Measurements from ENCODE around the gene LTBP4.
"Not testable (repeated sequence)": the region's sequence is repeated elsewhere in the genome, so short reads cannot be mapped to it uniquely, and the experiment has no call there.

LTBP4 gene

GRCh38 chr19:40616941-40617340 is 15.8 kb downstream of the LTBP4 start:
- Histone ChIP-seq H3K9me3 (ENCODE audit: low read length) (no peaks in the 10 kb centered on the region), H3K4me1 (ENCODE audit: insufficient read depth, low read length) (no peaks in the 10 kb centered on the region), H3K27ac (ENCODE audit: low read depth, low read length) (no peak overlapping the region), H3K27me3 (ENCODE audit: control insufficient read depth in 1 of 2, insufficient read depth in 2 of 2, low read length in 2 of 2) (peaks cover 15 to 27% of the 10 kb centered on the region in 2 donors), H3K36me3 (ENCODE audit: insufficient read depth, low read length) (peaks cover 20% of the 10 kb centered on the region), H3K4me3 (ENCODE audit: low read depth in 1 of 2, low read length in 2 of 2) (no peak overlapping the region), H3K9ac (ENCODE audit: low read length) (no peak overlapping the region)

- peaks cover 15 to 27% of the 10 kb centered on the region in 2 donors for H3K27me3 ChIP-seq (ENCODE audit: control insufficient read depth in 1 of 2, insufficient read depth in 2 of 2, low read length in 2 of 2)
- H3K4me1 ChIP-seq (ENCODE audit: insufficient read depth, low read length) = no peaks in the 10 kb centered on the region
- peaks cover 20% of the 10 kb centered on the region for H3K36me3 ChIP-seq (ENCODE audit: insufficient read depth, low read length)
- H3K9ac ChIP-seq (ENCODE audit: low read length) = no peak overlapping the region
- H3K27ac ChIP-seq (ENCODE audit: low read depth, low read length) = no peak overlapping the region
- H3K4me3 ChIP-seq (ENCODE audit: low read depth in 1 of 2, low read length in 2 of 2) = no peak overlapping the region
- H3K9me3 ChIP-seq (ENCODE audit: low read length) = no peaks in the 10 kb centered on the region
Observed at GRCh38 chr19:40617961-40618360, 16.8 kb downstream of the LTBP4 start.

- Histone ChIP-seq H3K4me3 (ENCODE audit: low read depth in 1 of 2, low read length in 2 of 2) (no peak overlapping the region), H3K27ac (ENCODE audit: low read depth, low read length) (no peak overlapping the region), H3K36me3 (ENCODE audit: insufficient read depth, low read length) (peaks cover 20% of the 10 kb centered on the region), H3K27me3 (ENCODE audit: control insufficient read depth in 1 of 2, insufficient read depth in 2 of 2, low read length in 2 of 2) (peaks cover 6 to 12% of the 10 kb centered on the region in 2 donors), H3K9me3 (ENCODE audit: low read length) (no peaks in the 10 kb centered on the region), H3K9ac (ENCODE audit: low read length) (no peak overlapping the region), H3K4me1 (ENCODE audit: insufficient read depth, low read length) (no peaks in the 10 kb centered on the region)
Observed at GRCh38 chr19:40619333-40620160, 18.4 kb downstream of the LTBP4 start.

- no peak overlapping the region for H3K4me3 ChIP-seq (ENCODE audit: low read depth in 1 of 2, low read length in 2 of 2)
- no peak overlapping the region for H3K9ac ChIP-seq (ENCODE audit: low read length)
- no peak overlapping the region for H3K27ac ChIP-seq (ENCODE audit: low read depth, low read length)
- peaks cover 20% of the 10 kb centered on the region for H3K36me3 ChIP-seq (ENCODE audit: insufficient read depth, low read length)
- H3K9me3 ChIP-seq (ENCODE audit: low read length) = no peaks in the 10 kb centered on the region
- no peaks in the 10 kb centered on the region for H3K4me1 ChIP-seq (ENCODE audit: insufficient read depth, low read length)
- peaks cover under 1 to 6% of the 10 kb centered on the region in 2 donors for H3K27me3 ChIP-seq (ENCODE audit: control insufficient read depth in 1 of 2, insufficient read depth in 2 of 2, low read length in 2 of 2)
Observed at GRCh38 chr19:40620161-40620485, 19.0 kb downstream of the LTBP4 start.

- Histone ChIP-seq H3K27me3 (ENCODE audit: control insufficient read depth in 1 of 2, insufficient read depth in 2 of 2, low read length in 2 of 2) (no peaks in the 10 kb centered on the region), H3K9me3 (ENCODE audit: low read length) (no peaks in the 10 kb centered on the region), H3K36me3 (ENCODE audit: insufficient read depth, low read length) (peaks cover 29% of the 10 kb centered on the region), H3K4me1 (ENCODE audit: insufficient read depth, low read length) (no peaks in the 10 kb centered on the region), H3K4me3 (ENCODE audit: low read depth in 1 of 2, low read length in 2 of 2) (no peak overlapping the region), H3K27ac (ENCODE audit: low read depth, low read length) (no peak overlapping the region), H3K9ac (ENCODE audit: low read length) (no peak overlapping the region)
Observed at GRCh38 chr19:40621283-40621682, 20.1 kb downstream of the LTBP4 start.

GRCh38 chr19:40621966-40622772 is 21.0 kb downstream of the LTBP4 start:
- no peaks in the 10 kb centered on the region for H3K9me3 ChIP-seq (ENCODE audit: low read length)
- no peak overlapping the region for H3K9ac ChIP-seq (ENCODE audit: low read length)
- no peak overlapping the region for H3K4me3 ChIP-seq (ENCODE audit: low read depth in 1 of 2, low read length in 2 of 2)
- H3K27ac ChIP-seq (ENCODE audit: low read depth, low read length) = no peak overlapping the region
- no peaks in the 10 kb centered on the region for H3K27me3 ChIP-seq (ENCODE audit: control insufficient read depth in 1 of 2, insufficient read depth in 2 of 2, low read length in 2 of 2)
- H3K4me1 ChIP-seq (ENCODE audit: insufficient read depth, low read length) = no peaks in the 10 kb centered on the region
- H3K36me3 ChIP-seq (ENCODE audit: insufficient read depth, low read length) = peaks cover 29% of the 10 kb centered on the region

GRCh38 chr19:40622773-40623075 is 21.6 kb downstream of the LTBP4 start:
- H3K9ac ChIP-seq (ENCODE audit: low read length) = no peak overlapping the region
- no peaks in the 10 kb centered on the region for H3K4me1 ChIP-seq (ENCODE audit: insufficient read depth, low read length)
- no peaks in the 10 kb centered on the region for H3K27me3 ChIP-seq (ENCODE audit: control insufficient read depth in 1 of 2, insufficient read depth in 2 of 2, low read length in 2 of 2)
- peaks cover 29% of the 10 kb centered on the region for H3K36me3 ChIP-seq (ENCODE audit: insufficient read depth, low read length)
- H3K27ac ChIP-seq (ENCODE audit: low read depth, low read length) = no peak overlapping the region
- no peaks in the 10 kb centered on the region for H3K9me3 ChIP-seq (ENCODE audit: low read length)
- H3K4me3 ChIP-seq (ENCODE audit: low read depth in 1 of 2, low read length in 2 of 2) = no peak overlapping the region

GRCh38 chr19:40623403-40624251 is 22.5 kb downstream of the LTBP4 start:
- peaks cover 29% of the 10 kb centered on the region for H3K36me3 ChIP-seq (ENCODE audit: insufficient read depth, low read length)
- no peak overlapping the region for H3K27ac ChIP-seq (ENCODE audit: low read depth, low read length)
- no peaks in the 10 kb centered on the region for H3K4me1 ChIP-seq (ENCODE audit: insufficient read depth, low read length)
- no peaks in the 10 kb centered on the region for H3K9me3 ChIP-seq (ENCODE audit: low read length)
- no peaks in the 10 kb centered on the region for H3K27me3 ChIP-seq (ENCODE audit: control insufficient read depth in 1 of 2, insufficient read depth in 2 of 2, low read length in 2 of 2)
- H3K9ac ChIP-seq (ENCODE audit: low read length) = no peak overlapping the region
- H3K4me3 ChIP-seq (ENCODE audit: low read depth in 1 of 2, low read length in 2 of 2) = no peak overlapping the region

- H3K9me3 ChIP-seq (ENCODE audit: low read length); H3K27me3 ChIP-seq (ENCODE audit: control insufficient read depth in 1 of 2, insufficient read depth in 2 of 2, low read length in 2 of 2); H3K27ac ChIP-seq (ENCODE audit: low read depth, low read length); H3K4me3 ChIP-seq (ENCODE audit: low read depth in 1 of 2, low read length in 2 of 2); H3K4me1 ChIP-seq (ENCODE audit: insufficient read depth, low read length); H3K9ac ChIP-seq (ENCODE audit: low read length): not testable (repeated sequence)
- peaks cover 20% of the 10 kb centered on the region for H3K36me3 ChIP-seq (ENCODE audit: insufficient read depth, low read length)
Observed at GRCh38 chr19:40624369-40625153, 23.4 kb downstream of the LTBP4 start.

- Histone ChIP-seq H3K4me1 (ENCODE audit: insufficient read depth, low read length) (no peaks in the 10 kb centered on the region), H3K27ac (ENCODE audit: low read depth, low read length) (no peak overlapping the region), H3K27me3 (ENCODE audit: control insufficient read depth in 1 of 2, insufficient read depth in 2 of 2, low read length in 2 of 2) (no peaks in the 10 kb centered on the region), H3K9me3 (ENCODE audit: low read length) (no peaks in the 10 kb centered on the region), H3K9ac (ENCODE audit: low read length) (no peak overlapping the region), H3K36me3 (ENCODE audit: insufficient read depth, low read length) (peaks cover 12% of the 10 kb centered on the region), H3K4me3 (ENCODE audit: low read depth in 1 of 2, low read length in 2 of 2) (no peak overlapping the region)
Observed at GRCh38 chr19:40625406-40626120, 24.4 kb downstream of the LTBP4 start.

Measured in muscle layer of colon (tissue), 2 donors.